ENCODE data around the gene MUSTN1. TPM values are rescaled to one million over a fixed set of nuclear protein-coding genes. Genes with fewer than 3 reads are reported as not detected.
A peak's percentile ranks its signal among the peaks of the same experiment; 100 is the strongest.

The MUSTN1 gene
- total RNA-seq, 2 donors from 2014 or later = 0.51 to 3.6 TPM

- ATAC-seq (no peak), DNase-seq (ENCODE audit: low spot score in 2 of 2) (no peak)
- peaks cover 0 to 23% of the 10 kb centered on the region in 2 donors for H3K36me3 Mint-ChIP-seq
- H3K9me3 Mint-ChIP-seq = peaks cover 0 to 9% of the 10 kb centered on the region in 2 donors
- peak overlapping the region; percentile 7 to 11 for H3K27ac Mint-ChIP-seq
Measured at GRCh38 chr3:52859686-52860423, 25.0 kb upstream of the MUSTN1 start.

- Mint-ChIP-seq H3K36me3 (peaks cover 0 to 5% of the 10 kb centered on the region in 2 donors), H3K9me3 (peaks cover 0 to 5% of the 10 kb centered on the region in 2 donors), H3K27ac (no peak overlapping the region)
- no peak for DNase-seq (ENCODE audit: low spot score in 2 of 2)
- ATAC-seq = no peak
Measured at GRCh38 chr3:52857864-52858263, 23.0 kb upstream of the MUSTN1 start.

GRCh38 chr3:52857133-52857532 lies 22.3 kb upstream of the MUSTN1 start:
- Mint-ChIP-seq H3K9me3 (no peaks in the 10 kb centered on the region), H3K27ac (no peak overlapping the region), H3K36me3 (no peaks in the 10 kb centered on the region)
- no peak for ATAC-seq
- no peak for DNase-seq (ENCODE audit: low spot score in 2 of 2)

- Mint-ChIP-seq H3K9me3 (no peaks in the 10 kb centered on the region), H3K27ac (no peak overlapping the region), H3K36me3 (no peaks in the 10 kb centered on the region)
- ATAC-seq (no peak), DNase-seq (ENCODE audit: low spot score in 2 of 2) (no peak)
Measured at GRCh38 chr3:52856666-52857065, 21.8 kb upstream of the MUSTN1 start.

GRCh38 chr3:52854013-52854412 lies 19.2 kb upstream of the MUSTN1 start:
- DNase-seq (ENCODE audit: low spot score in 2 of 2) (no peak), ATAC-seq (no peak)
- no peaks in the 10 kb centered on the region for H3K36me3 Mint-ChIP-seq
- no peaks in the 10 kb centered on the region for H3K9me3 Mint-ChIP-seq
- H3K27ac Mint-ChIP-seq = no peak overlapping the region

GRCh38 chr3:52852419-52852818 lies 17.6 kb upstream of the MUSTN1 start:
- Mint-ChIP-seq H3K36me3 (no peaks in the 10 kb centered on the region), H3K27ac (peak overlapping the region in 1 of 2 donors; percentile 70), H3K9me3 (no peaks in the 10 kb centered on the region)
- DNase-seq (ENCODE audit: low spot score in 2 of 2) = no peak
- no peak for ATAC-seq

GRCh38 chr3:52851348-52851747 lies 16.5 kb upstream of the MUSTN1 start:
- Mint-ChIP-seq H3K9me3 (no peaks in the 10 kb centered on the region), H3K27ac (peak overlapping the region in 1 of 2 donors; percentile 2), H3K36me3 (no peaks in the 10 kb centered on the region)
- DNase-seq (ENCODE audit: low spot score in 2 of 2) (peak in 1 of 2 donors; percentile 36), ATAC-seq (peak; percentile 67 to 83)

GRCh38 chr3:52849656-52850055 lies 14.8 kb upstream of the MUSTN1 start:
- no peak for ATAC-seq
- Mint-ChIP-seq H3K36me3 (no peaks in the 10 kb centered on the region), H3K27ac (peak overlapping the region in 1 of 2 donors; percentile 55), H3K9me3 (no peaks in the 10 kb centered on the region)
- DNase-seq (ENCODE audit: low spot score in 2 of 2) = no peak

- Mint-ChIP-seq H3K27ac (peak overlapping the region in 1 of 2 donors; percentile 53), H3K36me3 (no peaks in the 10 kb centered on the region)
- no peak for ATAC-seq
Measured at GRCh38 chr3:52848617-52849016, 13.8 kb upstream of the MUSTN1 start.

GRCh38 chr3:52847726-52848125 lies 12.9 kb upstream of the MUSTN1 start:
- Mint-ChIP-seq H3K9me3 (no peaks in the 10 kb centered on the region), H3K27ac (peak overlapping the region; percentile 42 to 68), H3K36me3 (no peaks in the 10 kb centered on the region)
- no peak for ATAC-seq
- DNase-seq (ENCODE audit: low spot score in 2 of 2) = no peak

More at GRCh38 chr3:52848617-52849016, 13.8 kb upstream of the MUSTN1 start:
- H3K9me3 Mint-ChIP-seq = no peaks in the 10 kb centered on the region
- no peak for DNase-seq (ENCODE audit: low spot score in 2 of 2)

GRCh38 chr3:52847241-52847640 lies 12.4 kb upstream of the MUSTN1 start:
- ATAC-seq = no peak
- no peak for DNase-seq (ENCODE audit: low spot score in 2 of 2)
- Mint-ChIP-seq H3K27ac (peak overlapping the region; percentile 42 to 68), H3K36me3 (no peaks in the 10 kb centered on the region), H3K9me3 (no peaks in the 10 kb centered on the region)

- no peak for ATAC-seq
- peak overlapping the region in 1 of 2 donors; percentile 29 for H3K27ac Mint-ChIP-seq
- peaks cover 0 to 6% of the 10 kb centered on the region in 2 donors for H3K36me3 Mint-ChIP-seq
- no peak for DNase-seq (ENCODE audit: low spot score in 2 of 2)
- H3K9me3 Mint-ChIP-seq = no peaks in the 10 kb centered on the region
Measured at GRCh38 chr3:52846432-52846965, 11.7 kb upstream of the MUSTN1 start.

GRCh38 chr3:52845691-52846431 lies 11.0 kb upstream of the MUSTN1 start:
- ATAC-seq = no peak
- Mint-ChIP-seq H3K27ac (no peak overlapping the region), H3K9me3 (no peaks in the 10 kb centered on the region), H3K36me3 (peaks cover 0 to 6% of the 10 kb centered on the region in 2 donors)
- DNase-seq (ENCODE audit: low spot score in 2 of 2) = peak in 1 of 2 donors; percentile 44

GRCh38 chr3:52845157-52845556 lies 10.3 kb upstream of the MUSTN1 start:
- no peak for DNase-seq (ENCODE audit: low spot score in 2 of 2)
- no peak overlapping the region for H3K27ac Mint-ChIP-seq

GRCh38 chr3:52844290-52844975 lies 9.6 kb upstream of the MUSTN1 start:
- H3K36me3 Mint-ChIP-seq = peaks cover 0 to 6% of the 10 kb centered on the region in 2 donors

More at GRCh38 chr3:52845157-52845556, 10.3 kb upstream of the MUSTN1 start:
- peaks cover 0 to 6% of the 10 kb centered on the region in 2 donors for H3K36me3 Mint-ChIP-seq
- ATAC-seq = no peak
- no peaks in the 10 kb centered on the region for H3K9me3 Mint-ChIP-seq

GRCh38 chr3:52843881-52844280 lies 9.1 kb upstream of the MUSTN1 start:
- ATAC-seq (no peak), DNase-seq (ENCODE audit: low spot score in 2 of 2) (no peak)
- peaks cover 0 to 6% of the 10 kb centered on the region in 2 donors for H3K36me3 Mint-ChIP-seq
- no peaks in the 10 kb centered on the region for H3K9me3 Mint-ChIP-seq
- no peak overlapping the region for H3K27ac Mint-ChIP-seq

More at GRCh38 chr3:52844290-52844975, 9.6 kb upstream of the MUSTN1 start:
- H3K9me3 Mint-ChIP-seq = no peaks in the 10 kb centered on the region
- ATAC-seq = no peak
- H3K27ac Mint-ChIP-seq = no peak overlapping the region
- no peak for DNase-seq (ENCODE audit: low spot score in 2 of 2)
